ENCODE results near the gene ABL1.

Gene ABL1

DNA sequence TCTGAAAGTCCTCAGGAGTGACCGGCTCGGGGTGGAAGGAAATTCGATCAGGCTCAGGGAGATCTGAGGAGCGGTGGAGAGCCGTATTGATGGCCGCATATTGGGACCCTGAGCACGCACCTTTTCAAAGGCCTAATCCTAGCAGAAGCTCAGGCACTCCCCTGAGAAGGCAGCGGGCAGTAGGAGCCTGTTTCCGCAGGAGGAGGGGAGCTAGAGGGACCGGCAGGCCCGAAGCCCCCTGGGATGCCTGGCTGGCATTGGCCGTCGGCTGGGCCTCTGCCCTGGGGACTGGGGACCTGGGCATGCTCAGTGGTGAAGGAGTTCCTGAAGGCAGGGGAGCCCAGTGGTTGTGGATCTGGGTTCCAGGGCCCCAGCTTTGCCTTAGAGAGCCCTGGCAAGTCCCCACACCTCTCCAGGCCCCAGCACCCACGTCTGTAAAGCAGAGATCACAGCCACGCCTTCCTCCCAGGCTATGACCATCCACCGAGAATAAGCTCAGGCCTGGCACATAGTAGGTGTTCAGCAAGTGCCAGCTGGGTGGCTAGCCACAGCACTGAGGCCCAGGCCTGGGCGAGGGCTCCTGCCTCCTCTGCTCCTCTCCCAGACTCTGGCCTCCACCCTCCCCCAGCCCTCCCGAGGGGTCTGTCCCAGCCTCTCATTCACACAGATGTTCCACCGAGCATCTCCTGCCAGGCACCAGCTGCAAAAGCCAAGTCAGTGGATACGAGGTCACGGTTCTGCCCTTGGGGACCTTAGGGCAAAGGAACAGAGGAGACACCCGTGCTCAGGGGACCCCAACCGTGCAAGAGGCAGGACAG lies 78.8 kb downstream of the ABL1 start:
- in situ Hi-C loops (cut with MboI; ENCODE audit: low sequenced_read_pairs): no loop called here

GRCh38 chr9:130914417-130915095 lies 79.5 kb downstream of the ABL1 start:
- in situ Hi-C loops (cut with MboI; ENCODE audit: low sequenced_read_pairs): no loop called here

DNA sequence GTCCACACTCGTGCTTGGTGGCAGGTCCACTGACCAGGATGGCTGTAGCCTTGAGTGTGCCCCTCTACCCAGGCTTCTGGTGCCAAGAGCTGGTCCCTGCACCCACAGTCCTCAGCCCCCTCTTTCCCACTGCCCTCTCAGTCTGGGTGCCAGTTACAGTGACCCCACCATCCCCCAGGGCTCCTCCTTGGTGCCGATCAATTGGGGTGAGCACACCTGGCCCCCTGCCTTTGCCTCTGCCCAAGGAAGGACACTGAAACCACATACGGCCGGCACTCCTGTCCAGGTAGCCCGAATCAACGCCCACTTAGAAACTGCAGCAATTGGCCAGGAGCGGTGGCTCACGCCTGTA lies 80.0 kb downstream of the ABL1 start:
- in situ Hi-C loops (cut with MboI; ENCODE audit: low sequenced_read_pairs): no loop called here

DNA sequence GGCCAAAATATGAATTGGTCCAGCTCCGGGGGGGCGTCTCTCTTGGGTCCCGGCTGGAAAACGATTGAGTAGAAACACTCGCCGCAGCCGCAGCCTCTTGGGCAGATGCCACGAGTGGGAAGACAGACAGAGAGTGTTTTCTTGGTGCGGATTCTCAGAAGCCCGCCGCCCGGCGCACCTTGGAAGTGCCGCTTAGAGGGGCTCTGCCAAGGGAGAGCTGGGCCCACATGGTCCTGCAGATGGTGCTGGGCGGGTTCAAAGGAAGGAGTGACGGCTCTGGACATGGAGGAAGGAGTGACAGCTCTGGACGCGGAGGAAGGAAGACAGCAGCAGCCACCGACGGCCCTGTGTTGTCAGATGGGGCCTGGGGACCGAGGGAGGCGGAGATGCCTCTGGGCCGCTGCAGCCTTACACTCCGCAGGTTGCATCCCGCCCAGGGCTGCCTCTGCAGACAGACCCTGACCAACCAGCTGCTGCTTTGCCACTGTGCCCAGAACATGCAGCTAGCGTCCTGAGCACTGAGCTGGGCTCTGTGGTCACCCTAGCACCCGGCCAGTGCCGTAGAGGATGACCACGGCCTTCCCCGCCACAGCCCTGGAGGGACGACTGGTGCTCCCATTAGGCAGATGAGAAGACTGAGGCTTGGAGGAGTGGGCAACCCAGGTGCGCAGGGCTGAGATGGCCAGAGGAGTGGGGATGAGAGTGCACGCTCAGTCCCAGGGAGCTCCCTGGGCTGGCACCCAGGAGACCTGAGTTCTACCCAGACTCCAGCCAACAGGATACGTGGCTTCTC lies 82.3 kb downstream of the ABL1 start:
- in situ Hi-C loops (cut with MboI; ENCODE audit: low sequenced_read_pairs): no loop called here

DNA sequence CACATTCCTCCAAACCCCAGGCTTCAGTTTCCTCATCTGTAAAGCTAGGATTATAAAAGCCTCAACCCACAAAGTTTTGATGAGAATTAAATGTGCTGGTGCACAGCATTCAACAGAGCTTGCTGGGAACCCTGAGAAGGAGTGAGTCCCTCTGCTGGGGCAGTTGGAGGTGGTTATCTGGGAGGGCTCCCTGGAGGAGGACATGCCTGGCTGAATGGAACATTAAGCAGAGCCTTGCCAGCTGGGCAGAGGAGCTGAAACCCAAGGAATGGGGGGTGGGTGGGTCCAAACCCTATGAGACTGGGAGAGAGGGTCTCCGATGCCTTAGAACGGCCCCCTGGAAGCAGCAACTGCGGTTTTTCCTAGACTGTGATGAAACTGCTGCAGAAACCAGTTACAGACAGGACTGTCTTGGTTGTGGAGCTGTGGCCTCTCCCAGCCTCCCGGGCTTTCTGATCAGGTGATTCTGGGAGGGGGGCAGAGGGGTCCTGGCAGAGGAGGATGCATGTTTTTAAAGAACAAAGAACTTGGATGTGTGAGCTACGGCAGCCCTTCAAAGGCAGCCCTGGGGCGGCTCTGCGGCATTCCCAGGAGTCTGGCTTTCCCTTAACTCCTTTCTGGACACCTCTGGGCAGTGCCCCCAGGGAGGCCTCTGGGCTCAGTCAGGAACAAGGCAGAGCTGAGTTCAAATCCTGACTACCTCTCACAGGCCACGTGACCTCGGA lies 83.2 kb downstream of the ABL1 start:
- in situ Hi-C loops (cut with MboI; ENCODE audit: low sequenced_read_pairs): no loop called here

GRCh38 chr9:130918826-130919558 lies 83.9 kb downstream of the ABL1 start:
- in situ Hi-C loops (cut with MboI; ENCODE audit: low sequenced_read_pairs): no loop called here

- in situ Hi-C loops (cut with MboI; ENCODE audit: low sequenced_read_pairs): no loop called here
These were observed 84.6 kb downstream of the ABL1 start for GRCh38 chr9:130919559-130920145.

DNA sequence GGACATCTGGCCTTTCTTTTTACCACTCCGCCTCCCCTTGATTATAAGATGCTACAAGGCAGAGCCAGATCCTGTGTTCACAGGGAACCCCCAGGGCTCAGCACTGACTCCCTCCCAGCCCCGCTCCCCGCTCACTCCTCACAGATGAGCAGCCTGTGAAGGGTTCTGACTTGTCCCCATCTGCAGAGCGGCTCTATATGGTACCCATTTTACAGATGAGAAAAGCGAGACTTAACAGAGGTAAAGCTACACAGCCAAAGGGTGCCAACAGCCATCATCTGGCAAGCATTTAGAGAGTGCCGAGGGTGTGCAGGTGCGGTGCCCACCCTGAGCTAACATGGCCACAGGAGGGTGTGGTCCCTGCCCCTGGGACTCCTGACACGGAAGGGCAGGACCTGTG lies 85.2 kb downstream of the ABL1 start:
- in situ Hi-C loops (cut with MboI; ENCODE audit: low sequenced_read_pairs): no loop called here

DNA sequence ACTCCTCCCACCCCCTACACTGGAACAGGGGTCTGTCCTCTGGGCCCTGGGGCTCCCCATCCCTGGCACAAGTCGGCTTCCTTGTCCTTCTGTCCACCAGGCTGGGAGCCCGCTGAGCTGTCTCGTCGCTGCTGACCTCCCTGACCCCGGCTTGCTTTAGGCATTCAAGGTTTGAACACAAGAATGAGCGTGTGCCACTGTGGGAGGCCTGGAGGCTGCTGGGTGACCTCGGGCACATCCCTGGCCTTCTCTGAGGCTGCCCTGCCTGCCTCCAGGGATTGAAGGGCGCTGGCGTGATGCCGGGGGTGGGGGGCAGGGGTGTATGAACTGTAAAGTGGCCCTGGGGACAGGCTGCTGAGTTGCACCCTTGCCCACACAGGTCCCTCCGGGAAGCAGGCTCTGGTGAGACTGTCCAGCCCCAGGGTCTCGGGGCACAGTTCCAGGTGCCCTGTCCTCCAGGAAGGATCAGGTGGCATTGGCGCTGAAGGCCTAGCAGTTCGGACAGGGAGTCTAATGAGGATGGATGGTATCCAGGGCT lies 85.8 kb downstream of the ABL1 start:
- in situ Hi-C loops (cut with MboI; ENCODE audit: low sequenced_read_pairs): no loop called here

- in situ Hi-C loops (cut with MboI; ENCODE audit: low sequenced_read_pairs): no loop called here
These were observed 86.4 kb downstream of the ABL1 start for GRCh38 chr9:130921300-130921988.

DNA sequence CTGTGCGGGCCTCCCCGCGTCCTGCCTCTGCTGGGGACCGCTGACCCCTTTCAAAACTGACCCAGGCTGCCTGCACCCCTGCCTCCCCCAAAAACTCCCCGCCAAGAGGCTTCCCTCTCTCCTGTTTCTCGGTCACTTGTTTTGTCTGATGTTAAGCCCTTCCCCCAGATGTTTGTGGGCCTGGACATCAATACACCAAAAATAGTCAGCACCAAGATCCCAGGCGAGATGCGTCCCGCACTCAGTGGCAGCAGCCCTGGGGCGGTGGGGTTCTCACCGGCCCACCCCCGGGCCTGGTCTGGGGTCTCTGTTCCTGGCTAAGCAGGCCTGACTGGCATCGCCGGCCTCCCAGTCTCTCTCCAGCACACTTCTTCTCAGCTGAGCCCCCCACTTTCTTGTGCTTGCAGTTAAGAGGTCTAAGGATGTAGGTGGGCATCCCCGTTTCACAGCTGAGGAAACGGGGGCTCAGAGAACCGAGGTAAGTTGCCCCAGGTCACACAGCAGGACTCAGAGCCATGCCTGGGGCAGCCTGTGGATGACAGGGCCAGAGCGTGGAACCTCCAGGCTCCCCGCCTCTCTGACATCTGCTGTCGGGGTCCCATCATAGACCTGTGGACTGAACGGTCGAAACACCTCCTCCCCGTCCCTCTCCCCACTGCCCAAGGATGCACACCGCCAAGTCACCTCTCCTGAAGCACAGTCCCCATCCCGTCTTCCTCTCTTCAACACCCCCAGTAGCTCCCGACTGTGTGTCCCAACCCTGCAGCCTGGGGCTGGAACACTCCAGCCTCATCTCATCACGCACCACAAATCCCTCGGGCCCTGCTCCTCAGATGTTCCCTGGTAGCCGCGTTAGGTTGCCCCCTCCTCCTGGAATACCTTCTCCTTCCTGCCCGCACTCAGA lies 87.2 kb downstream of the ABL1 start:
- in situ Hi-C loops (cut with MboI; ENCODE audit: low sequenced_read_pairs): no loop called here

- in situ Hi-C loops (cut with MboI; ENCODE audit: low sequenced_read_pairs): no loop called here
These were observed 88.0 kb downstream of the ABL1 start for GRCh38 chr9:130922893-130923610.

- in situ Hi-C loops (cut with MboI; ENCODE audit: low sequenced_read_pairs): no loop called here
These were observed 88.8 kb downstream of the ABL1 start for GRCh38 chr9:130923611-130924447.

GRCh38 chr9:130924448-130924788 lies 89.4 kb downstream of the ABL1 start:
- in situ Hi-C loops (cut with MboI; ENCODE audit: low sequenced_read_pairs): no loop called here

- in situ Hi-C loops (cut with MboI; ENCODE audit: low sequenced_read_pairs): no loop called here
These were observed 90.1 kb downstream of the ABL1 start for GRCh38 chr9:130925050-130925678.

- in situ Hi-C loops (cut with MboI; ENCODE audit: low sequenced_read_pairs): no loop called here
These were observed 92.3 kb downstream of the ABL1 start for GRCh38 chr9:130927338-130927737.
